Raji (cell line): Measurements from ENCODE around the gene KLHL40.

ENCODE experiments used
- POLR2A ChIP-seq: IDR thresholded peaks from 2 replicates; pipeline ENCODE4 v1.6.1; 2011; ENCODE audit warnings: low read depth, low read length, control low read depth; ENCODE audit not compliant: insufficient read depth

KLHL40 gene

GRCh38 chr3:42706721-42707619 lies 21.6 kb downstream of the KLHL40 start:
- TF ChIP-seq POLR2A = no peak

GRCh38 chr3:42707620-42708355 lies 22.5 kb downstream of the KLHL40 start:
- TF ChIP-seq POLR2A = no peak

GRCh38 chr3:42708611-42709151 lies 23.3 kb downstream of the KLHL40 start:
- TF ChIP-seq POLR2A = no peak

GRCh38 chr3:42709621-42710020 lies 24.3 kb downstream of the KLHL40 start:
- TF ChIP-seq POLR2A = no peak

GRCh38 chr3:42710323-42711021 lies 25.1 kb downstream of the KLHL40 start:
- TF ChIP-seq POLR2A = no peak

GRCh38 chr3:42711491-42712343 lies 26.4 kb downstream of the KLHL40 start:
- TF ChIP-seq POLR2A = no peak

GRCh38 chr3:42712344-42712648 lies 27.0 kb downstream of the KLHL40 start:
- TF ChIP-seq POLR2A = no peak

- no peak for TF ChIP-seq POLR2A
Observed at GRCh38 chr3:42712688-42713372, 27.5 kb downstream of the KLHL40 start.

GRCh38 chr3:42713747-42714146 lies 28.4 kb downstream of the KLHL40 start:
- TF ChIP-seq POLR2A = no peak

GRCh38 chr3:42714171-42714852 lies 29.0 kb downstream of the KLHL40 start:
- no peak for TF ChIP-seq POLR2A

GRCh38 chr3:42717306-42717705 lies 32.0 kb downstream of the KLHL40 start:
- no peak for TF ChIP-seq POLR2A

GRCh38 chr3:42718338-42718737 lies 33.0 kb downstream of the KLHL40 start:
- TF ChIP-seq POLR2A = no peak

- TF ChIP-seq POLR2A = no peak
Observed at GRCh38 chr3:42719002-42719401, 33.7 kb downstream of the KLHL40 start.
